NK-92 treated with Interleukin-12 subunit alpha and Interleukin-12 subunit beta, amount 100 ng/mL, for 24 hours (cell line): ENCODE measurements around the gene ITGB2.

Experiments
- DNase-seq: peaks from one replicate; lab custom pipeline; 2025; lab: John Stamatoyannopoulos, UW

ITGB2 gene

DNA sequence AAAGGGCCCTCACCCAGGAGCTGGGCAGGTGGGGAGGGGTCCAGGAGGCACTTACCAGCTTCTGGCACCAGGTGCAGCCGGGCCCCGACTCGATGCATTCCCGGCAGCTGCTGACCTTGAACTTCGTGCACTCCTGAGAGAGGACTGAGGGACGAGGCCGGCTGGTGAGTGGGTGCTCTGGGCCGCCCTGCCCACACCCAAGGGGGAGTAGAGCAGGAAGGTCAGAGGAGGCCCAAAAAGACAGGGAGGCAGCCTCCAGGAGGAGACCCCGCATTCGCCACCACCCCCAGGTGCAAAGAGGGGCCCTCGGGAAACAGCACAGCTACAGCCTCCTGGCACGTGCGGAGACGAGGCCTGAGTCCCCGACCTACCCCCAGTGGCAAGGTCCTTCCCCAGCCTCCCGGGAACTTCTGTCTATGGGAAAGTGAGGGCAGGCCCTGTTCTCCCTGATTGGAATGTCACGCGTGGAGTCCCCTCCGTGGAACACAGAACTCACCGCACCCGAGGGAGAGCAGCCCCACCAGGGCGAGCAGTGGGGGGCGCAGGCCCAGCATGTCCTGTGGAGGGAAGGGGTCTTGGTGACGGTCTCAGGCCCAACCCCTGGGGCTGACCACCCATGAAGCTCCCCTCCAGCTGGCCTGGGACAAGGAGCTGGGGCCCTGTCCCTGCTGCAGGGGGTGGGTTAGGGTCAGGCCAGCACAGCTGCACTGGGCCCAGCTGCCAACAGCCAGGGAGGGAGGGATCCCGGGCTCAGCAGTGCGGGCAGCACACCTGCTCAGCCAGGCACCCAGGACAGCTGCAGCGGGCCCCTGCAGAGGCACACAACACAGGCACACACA is 10.3 kb downstream of the ITGB2 start:
- no peak for DNase-seq

DNA sequence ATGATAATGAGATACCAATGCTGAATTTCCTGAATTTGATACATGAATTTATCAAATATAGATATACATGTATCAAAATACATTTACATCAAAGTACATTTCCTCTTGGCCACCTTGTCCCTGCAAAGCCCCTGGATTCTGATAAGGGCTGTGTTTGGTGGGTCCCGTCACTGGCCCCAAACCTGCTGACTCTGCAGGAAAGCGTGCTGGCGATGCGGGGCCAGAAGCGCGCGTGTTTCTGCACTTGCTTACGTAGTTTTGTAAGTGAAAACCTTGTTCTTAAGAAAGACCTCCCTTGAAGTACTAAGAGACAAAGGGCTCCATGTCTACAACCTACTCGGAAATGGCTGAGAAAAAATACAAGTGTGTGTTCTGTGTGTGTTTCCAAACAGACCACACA is 11.0 kb downstream of the ITGB2 start:
- DNase-seq = no peak

DNA sequence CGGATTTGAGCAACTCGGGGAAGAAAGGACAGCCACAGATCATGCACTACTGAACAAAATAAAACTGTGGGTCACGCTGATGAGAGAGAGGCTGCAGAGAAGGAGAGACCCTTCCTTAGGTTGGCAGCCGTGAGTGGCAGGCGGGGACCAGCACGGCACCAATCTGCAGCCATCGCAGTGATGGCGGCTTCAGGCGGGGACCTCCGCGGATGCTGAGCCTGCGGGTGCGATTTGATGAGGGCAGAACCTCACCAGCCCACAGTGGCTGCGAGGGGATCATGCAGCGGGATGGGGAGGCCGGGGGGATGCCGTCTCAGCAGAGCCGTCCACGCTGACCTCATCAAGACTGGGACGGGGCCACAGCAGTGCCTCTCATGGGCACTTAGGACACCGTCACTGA is 11.8 kb downstream of the ITGB2 start:
- DNase-seq = no peak

DNA sequence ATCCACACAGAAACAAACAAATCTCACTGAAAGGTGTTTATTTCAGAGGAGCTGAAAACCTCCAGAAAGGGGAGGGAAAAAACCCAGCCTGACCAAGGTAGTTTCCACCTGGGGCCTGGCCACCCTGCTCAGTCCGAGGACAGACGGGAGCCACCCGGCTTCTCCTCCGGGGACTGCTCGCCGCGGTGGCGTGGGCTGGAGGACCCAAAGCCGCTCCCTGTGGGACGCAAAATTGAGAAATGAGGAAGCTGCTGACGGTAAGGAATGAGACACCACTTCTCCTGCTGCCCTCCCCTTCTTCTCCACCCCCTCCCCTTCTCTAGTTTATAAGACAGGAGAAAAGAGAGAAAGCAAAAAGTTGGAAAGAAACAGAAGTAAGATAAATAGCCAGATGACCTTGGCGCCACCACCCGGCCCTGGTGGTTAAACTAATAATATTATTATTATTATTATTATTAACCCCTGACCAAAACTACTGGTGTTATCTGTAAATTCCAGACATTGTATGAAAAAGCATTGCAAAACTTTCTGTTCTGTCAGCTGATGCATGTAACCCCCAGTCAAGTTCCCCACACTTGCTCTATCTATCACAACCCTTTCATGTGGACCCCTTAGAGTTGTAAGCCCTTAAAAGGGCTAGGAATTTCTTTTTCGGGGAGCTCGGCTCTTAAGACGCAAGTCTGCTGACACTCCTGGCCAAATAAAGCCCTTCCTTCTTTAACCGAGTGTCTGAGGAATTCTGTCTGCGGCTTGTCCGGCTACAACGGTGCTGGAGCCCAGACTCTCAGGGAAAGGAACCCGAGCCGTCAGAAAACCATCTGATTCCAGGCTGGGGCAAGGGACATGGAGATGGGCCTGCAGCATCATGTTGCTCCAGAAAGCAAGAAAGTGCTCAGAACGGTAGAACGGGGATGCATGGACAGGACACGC is 12.5 kb downstream of the ITGB2 start:
- DNase-seq = no peak

DNA sequence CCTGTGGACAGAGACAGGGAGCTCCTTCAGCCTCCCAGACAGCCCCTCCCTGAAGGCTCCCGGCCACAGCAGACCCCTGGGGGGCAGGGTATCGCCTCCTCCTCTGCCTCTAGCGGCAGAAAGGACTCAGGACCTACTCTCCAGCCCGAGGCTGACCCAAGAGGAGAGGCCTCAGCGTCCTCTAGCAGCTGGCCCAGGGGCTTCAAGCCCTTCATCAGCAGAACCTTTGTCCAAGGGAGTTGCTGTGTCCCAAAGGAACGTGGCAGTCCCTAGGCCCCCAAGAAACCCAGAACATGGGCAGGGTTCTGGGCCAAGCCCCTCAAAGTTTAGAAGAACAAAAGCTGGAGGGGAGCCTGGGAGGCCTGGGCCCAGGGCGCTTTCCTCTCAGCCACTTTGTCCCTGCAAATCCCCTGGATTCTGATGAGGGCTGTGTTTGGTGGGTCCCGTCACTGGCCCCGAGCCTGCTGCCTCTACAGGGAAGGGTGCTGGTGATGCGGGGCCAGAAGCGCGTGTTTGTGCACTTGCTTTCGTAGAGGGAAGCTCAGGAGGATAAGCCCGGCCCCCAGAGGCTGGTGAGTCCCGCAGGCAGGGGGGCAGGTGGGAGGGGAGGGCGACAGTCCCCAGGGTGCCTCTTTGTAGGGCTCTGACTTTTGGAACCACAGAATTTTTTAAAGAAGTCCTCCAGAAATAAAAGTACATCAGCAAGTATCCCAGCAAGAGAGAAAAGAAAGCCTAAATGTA is 13.3 kb downstream of the ITGB2 start:
- DNase-seq = no peak

DNA sequence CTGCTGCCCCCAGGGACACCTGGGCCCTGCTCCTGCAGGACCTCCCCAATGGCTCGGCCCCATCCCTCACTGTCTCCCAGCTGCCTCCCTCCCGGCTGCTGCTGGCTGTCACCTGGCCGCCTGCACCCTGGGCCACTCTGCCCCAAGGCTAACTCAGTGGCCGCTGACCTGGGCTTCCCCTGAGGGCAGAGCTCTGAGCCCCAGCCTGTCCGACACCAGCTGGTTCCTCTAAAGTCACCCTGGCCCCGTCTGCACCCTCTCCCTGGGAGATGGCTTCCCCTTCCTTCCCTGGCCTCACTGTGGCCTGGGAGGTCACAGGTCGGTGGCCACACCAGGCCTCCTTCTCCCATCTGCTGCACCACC is 15.0 kb downstream of the ITGB2 start:
- DNase-seq = no peak

DNA sequence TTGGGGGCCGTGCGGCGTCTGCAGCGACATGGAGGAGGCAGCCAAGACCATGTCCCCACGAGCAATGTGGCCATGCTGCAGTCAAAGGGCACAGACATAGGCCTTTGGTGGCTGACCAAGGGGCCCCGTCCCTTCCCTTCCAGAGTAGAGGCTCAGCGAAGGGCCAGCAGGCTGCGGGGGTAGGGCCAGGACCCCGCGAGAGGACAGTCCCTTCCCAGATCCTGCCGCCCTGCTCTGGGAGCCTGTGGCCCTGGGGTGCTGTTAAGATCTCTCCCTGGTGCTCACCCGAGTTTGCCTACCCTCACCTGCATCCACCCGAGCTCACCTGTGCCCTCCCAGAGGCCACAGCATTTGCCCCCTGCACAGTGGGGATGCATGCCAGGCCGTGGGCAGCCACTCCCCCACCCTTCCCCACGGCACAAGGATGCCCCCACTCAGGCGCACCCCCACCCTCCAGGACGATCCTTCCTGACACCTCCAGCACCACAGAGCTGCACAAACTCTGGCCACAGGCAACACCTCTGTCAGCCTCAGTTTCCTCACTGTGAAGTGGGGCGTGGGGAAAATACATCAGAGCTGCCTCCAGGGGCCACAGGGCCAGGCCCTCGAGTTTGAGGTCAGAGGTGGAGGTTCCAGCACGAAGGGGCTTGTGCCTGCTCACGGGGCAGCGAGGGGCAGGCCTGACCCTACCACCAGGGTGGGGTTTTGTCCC is 15.5 kb downstream of the ITGB2 start:
- DNase-seq = no peak

DNA sequence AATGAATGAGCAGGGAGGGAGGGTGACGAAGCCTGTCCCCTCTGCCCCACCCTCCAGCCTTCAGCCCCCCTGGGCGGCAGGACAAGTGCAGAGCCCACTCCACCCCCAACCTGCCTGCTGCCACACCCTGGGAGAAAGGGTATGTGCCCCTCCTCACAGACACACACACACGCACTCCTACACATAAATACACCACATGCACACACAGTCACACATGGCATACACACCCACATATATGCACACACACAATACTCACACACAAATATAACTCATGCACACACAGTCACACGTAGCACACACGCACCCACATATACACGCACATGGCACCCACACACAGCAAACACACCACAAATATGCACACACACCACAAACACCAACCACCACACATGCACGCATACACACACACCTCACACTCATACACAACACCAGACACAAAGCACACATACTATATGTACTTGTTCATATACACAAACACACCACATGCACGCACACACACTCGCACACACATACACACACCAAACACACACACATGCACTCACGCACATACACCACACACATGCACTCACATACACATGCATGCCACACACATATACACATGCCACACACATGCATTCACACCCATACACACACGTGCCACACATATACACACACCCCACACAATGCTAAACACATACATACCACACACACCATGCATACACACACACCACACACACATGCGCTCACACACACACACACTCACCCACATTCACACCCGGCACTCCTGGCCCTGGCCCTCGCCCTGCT is 16.4 kb downstream of the ITGB2 start:
- DNase-seq = no peak

DNA sequence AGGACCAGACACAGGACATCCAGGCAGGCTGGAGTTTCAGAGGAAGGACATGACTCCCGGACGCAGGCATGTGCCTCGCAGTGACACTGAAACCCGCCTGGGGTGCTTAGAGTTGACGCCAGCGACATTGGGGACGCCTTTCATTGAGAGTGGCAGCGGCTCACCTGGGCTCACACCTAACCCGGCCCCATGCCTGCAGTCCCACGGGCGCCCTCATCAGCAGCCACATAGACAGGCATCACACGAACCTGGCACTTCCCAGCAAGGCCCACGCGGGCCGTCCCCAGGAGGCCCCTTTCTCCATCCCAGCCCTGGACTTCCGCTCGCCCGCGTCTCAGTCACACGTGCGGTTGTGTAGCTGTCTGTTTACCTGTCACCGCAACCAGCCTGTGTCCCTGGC is 17.0 kb downstream of the ITGB2 start:
- DNase-seq = no peak

DNA sequence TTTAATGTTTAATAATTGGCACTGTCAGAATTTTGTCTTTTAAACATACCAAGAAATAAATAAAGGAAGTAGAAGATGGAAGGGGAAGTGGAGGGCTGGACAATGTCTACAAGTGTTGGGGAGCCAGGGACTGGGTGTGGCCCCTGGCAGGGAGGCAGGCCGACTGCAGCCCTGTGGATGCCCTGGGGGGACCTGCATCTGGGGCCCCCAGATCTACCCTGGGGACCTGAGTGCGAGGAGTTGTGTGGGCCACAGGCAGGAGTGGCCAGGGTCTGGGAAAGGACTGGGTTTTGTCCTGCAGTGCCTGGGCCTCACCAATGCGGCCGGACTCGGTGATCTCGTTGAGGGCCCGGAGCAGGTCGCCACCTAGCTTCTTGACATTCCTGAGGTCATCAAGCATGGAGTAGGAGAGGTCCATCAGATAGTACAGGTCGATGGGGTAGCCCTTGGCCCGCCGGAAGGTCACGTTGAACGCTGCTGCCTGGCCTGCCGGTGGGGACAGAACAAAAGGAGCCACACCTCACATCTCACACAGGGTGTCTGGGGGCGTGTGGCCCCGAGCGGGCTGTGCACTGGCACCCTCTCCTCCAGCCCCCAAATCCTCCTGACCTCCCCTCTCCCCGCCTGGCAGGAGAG is 17.5 kb downstream of the ITGB2 start:
- no peak for DNase-seq

DNA sequence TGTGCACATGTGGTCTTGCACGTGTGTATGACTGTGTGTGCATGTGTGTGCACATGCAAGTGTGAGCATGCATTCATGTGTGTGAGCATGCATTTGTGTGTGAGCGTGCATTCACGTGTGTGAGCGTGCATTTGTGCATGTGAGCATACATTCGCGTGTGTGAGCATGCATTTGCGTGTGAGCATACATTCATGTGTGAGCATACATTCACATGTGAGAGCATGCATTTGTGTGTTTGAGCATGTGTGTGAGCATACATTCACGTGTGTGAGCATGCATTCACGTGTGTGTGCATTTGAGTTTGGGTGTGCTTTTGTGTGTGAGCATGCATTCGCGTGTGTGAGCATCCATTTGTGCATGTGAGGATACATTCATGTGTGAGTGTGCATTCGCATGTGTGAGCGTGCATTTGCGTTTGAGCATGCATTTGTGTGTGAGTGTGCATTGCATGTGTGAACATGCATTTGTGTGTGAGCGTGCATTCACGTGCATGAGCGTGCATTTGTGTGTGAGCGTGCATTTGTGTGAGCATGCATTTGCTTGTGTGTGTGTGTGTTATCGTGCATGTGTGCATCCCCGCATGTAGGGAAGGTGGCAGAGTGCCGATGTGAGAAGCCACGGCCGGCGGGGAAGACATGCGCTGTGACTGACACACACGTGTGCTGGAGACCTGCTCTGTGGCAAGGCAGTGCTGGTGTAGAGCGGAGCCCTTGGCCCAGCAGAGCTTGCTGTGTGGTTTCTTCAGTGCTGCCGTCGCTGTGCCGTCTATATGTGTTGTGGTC is 18.2 kb downstream of the ITGB2 start:
- no peak for DNase-seq

DNA sequence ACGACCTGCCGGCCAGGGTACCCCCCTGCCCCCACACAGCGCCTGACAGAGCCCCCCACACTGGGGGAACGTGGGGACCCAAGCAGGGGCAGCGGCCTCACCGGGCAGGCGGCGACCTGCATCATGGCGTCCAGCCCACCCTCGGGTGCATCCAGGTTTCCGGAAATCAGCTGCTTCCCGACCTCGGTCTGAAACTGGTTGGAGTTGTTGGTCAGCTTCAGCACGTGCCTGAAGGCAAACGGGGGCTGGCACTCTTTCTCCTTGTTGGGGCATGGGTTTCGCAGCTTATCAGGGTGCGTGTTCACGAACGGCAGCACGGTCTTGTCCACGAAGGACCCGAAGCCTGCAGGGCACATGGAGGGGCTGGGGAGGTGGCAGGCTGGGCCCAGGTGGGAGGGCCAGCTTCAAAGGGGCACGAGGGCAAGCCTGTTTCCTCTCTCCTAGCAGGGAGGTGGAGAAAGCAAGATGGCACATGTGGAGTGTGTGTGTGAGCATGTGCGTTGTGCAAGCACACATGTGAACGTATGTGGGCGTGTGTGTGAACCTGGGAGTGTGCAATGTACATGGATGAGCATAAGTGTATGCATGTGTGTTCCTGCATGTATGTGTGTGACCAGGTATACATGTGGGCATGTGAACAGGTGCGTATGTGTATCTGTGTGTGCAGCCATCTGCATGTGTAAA is 19.2 kb downstream of the ITGB2 start:
- no peak for DNase-seq

DNA sequence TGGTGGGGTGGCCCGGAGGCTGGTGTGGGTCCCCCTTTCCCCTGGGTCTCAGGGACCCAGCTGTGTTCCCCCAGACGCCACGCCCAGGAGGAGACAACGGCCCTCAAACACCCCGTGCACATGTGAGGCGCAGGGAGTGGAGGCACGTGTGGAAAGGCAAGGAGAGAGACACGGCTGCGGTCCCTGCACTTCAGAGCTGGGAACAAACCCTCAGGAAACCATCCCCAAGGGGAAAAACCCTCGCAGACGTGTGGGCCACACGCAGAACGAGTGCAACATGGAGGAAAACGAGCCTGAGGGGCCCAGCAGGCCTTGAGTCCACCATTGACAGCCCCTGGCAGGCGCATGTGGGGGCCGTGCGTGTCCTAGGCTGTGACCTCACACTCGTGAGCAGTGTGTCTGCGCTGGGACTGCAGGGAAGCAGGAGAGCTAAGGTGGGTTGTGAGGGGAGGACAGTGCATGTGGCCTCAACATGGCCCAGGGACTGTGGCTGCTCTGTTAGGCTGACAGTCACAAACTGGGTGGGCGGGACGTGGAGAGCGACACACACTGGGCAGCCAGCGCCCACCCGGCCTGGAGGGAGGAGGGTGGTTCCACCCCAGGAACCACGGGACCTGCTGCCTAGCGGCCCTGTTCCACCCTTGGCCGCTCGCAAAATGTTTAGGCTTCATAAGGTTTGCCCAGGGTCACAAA is 20.0 kb downstream of the ITGB2 start:
- DNase-seq = no peak

DNA sequence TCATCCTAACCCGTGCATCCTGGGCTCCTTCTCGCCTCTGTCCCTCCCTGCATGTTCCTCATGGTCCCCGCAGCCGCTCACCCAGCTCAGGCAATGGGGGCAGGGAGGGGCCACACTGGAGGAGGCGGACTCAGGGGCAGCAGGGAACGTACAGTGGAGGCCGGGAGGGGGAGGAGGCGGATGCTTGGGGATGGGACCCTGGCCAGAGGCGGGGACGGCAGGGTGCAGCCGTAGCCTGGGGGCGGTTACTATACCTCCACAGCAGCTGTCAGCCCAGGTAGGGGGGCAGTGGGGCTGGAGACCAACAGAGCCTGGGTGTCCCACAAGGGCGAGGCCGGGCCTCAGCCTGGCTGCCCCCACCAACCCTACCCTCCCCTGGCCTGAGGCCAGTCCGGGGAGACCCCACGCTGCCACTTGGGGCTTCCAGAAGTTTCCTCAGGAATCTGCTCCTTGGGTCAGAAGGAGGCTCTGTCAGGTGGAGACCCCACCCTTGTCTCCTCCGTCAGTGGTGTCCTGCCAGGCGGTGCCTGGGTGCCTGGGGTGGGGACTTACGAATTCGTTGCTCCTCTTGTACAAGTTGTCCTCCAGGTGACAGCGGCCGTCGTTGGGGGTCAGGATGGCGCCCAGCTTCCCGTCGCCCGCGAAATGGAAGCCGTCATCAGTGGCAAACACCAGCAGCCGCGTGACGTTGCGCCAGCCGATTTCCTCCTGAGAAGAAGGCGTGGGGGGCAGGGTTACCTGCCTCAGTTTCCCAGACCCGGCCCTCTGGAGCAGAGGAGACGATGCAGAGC is 20.7 kb downstream of the ITGB2 start:
- DNase-seq = no peak

DNA sequence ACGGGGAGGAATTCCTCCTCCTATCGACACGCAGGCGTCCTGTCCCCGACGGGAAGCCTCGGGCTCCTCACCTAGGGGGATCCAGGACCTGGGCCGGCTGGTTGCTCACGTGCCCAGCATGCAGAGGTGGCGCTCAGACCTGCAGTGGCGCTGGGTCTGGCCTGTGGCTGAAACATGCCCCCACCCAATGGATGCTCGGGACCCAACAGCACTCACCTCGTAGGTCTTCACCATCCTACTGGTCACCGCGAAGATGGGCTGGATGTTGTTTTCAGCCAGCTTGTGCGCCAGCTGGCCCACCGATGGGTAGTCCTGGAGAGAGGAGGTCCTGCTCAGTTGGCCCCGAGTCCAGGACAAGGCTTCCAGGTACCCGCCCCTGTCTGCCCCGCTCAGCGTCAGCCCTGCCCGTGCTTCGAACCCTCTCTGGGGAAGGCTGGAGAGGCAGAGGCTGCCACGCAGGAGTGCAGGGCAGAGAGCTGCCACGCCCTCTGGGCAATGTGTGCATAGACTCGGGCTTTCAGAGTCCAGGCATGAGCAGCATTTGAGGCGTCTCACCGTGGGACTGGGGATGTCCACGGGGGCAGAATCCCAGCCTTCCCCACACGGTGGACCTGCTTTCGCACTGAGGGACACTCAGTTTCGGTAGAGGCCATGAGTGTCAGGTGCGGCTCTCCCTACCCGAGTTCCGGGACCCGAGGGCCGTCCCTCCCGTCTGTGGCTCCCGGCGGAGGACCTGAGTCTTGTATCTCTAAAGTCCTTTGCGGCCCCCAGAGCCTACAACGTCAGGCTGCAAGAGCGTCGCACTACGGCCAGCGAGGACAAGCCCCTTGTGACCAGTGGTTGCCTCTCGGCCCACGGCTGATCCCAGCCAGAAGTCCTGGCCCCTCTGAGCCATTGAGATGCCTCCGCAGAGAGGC is 21.6 kb downstream of the ITGB2 start:
- DNase-seq = no peak

DNA sequence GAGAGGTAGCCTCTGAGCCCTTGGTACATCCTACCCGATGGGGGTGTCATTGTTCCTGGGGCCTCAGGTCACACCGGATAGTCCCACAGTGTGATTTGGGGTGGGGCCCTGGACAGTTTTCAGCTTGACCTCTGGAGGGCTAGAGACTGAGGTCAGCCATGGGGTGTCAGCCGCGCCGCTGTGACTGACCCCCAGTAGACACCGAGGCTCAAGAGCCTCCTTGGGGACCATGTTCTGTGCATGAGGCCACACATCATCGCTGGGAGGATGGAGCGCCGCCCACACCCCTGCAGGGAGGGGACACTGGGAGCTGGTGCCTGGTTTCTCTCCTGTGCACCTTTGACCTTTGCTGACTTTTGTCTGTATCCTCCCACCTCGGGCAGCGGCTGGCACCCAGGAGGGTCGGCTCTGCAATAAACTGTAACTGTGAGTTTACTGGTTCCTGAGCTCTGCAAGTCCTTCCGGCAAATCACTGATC is 22.6 kb downstream of the ITGB2 start:
- no peak for DNase-seq
